ENCODE results near the gene NUBPL. TPM values are rescaled to one million over a fixed set of nuclear protein-coding genes. Genes with fewer than 3 reads are reported as not detected.

Gene NUBPL
- polyA plus RNA-seq, 1 donor (not counting 4 experiments of a cell fraction or from before 2014, with no cell fraction given), result 18.8 TPM

DNA sequence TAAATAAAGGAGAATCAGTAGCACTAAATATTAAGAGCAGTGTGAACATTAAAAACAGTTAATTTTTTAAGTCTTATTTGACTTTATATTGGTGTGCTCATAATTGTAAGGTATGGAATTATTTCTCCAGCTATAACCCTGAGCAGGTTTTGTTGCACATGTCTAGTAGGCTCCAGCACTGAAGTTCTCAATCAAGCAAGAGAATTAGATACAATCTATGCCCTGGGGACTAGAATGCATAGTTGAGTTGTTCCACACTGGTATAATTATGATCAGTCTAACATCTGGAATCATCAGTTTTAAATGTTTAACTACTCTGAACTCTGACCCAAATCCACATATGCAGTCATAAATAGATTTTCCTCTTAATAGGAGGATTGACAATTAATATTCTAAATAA, 258.1 kb downstream of the NUBPL start:
- dilution Hi-C loops (cut with MboI; ENCODE audit: extremely low pct_ligation_motif_present, low sequenced_read_pairs), result no loop called here
- Histone ChIP-seq H3K27ac (ENCODE audit: control insufficient read depth, insufficient read depth, low read length) (no peak overlapping the region), H3K9ac (ENCODE audit: control insufficient read depth, extremely low read depth, insufficient read depth, low read length) (no peak overlapping the region), H3K4me2 (ENCODE audit: control insufficient read depth, extremely low read depth, insufficient read depth, low read depth, low read length) (peak overlapping the region; percentile 52), H3K4me1 (ENCODE audit: control insufficient read depth, extremely low read depth, insufficient read depth, low read length) (peaks cover 14% of the 10 kb centered on the region), H3K27me3 (ENCODE audit: control insufficient read depth, extremely low read depth, insufficient read depth, low read length) (no peaks in the 10 kb centered on the region), H3K36me3 (ENCODE audit: control insufficient read depth in 2 of 2, extremely low read depth in 1 of 2, insufficient read depth in 2 of 2, low read length in 2 of 2) (no peaks in the 10 kb centered on the region), H3K9me3 (ENCODE audit: control insufficient read depth, low read depth, low read length) (no peaks in the 10 kb centered on the region), H4K20me1 (ENCODE audit: control insufficient read depth, extremely low read depth, insufficient read depth, low read length) (no peaks in the 10 kb centered on the region), H2AFZ (ENCODE audit: control insufficient read depth, low read length) (no peak overlapping the region), H3K4me3 (ENCODE audit: control insufficient read depth in 2 of 3, extremely low read depth in 1 of 3, insufficient read depth in 2 of 3, low read depth in 1 of 3, low read length in 3 of 3) (no peak overlapping the region), H3K79me2 (ENCODE audit: control insufficient read depth, insufficient read depth, low read length) (no peaks in the 10 kb centered on the region), H3K9me1 (ENCODE audit: control insufficient read depth, extremely low read depth, insufficient read depth, low read length) (no peaks in the 10 kb centered on the region)
- peak; percentile 69 for FAIRE-seq
- no peak for TF ChIP-seq EZH2 (IDR thresholded peaks at IDR 0.05; ENCODE audit: low read length)
- TF ChIP-seq, protein P1, sequence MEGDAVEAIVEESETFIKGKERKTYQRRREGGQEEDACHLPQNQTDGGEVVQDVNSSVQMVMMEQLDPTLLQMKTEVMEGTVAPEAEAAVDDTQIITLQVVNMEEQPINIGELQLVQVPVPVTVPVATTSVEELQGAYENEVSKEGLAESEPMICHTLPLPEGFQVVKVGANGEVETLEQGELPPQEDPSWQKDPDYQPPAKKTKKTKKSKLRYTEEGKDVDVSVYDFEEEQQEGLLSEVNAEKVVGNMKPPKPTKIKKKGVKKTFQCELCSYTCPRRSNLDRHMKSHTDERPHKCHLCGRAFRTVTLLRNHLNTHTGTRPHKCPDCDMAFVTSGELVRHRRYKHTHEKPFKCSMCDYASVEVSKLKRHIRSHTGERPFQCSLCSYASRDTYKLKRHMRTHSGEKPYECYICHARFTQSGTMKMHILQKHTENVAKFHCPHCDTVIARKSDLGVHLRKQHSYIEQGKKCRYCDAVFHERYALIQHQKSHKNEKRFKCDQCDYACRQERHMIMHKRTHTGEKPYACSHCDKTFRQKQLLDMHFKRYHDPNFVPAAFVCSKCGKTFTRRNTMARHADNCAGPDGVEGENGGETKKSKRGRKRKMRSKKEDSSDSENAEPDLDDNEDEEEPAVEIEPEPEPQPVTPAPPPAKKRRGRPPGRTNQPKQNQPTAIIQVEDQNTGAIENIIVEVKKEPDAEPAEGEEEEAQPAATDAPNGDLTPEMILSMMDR (optimal IDR thresholded peaks at IDR 0.05 in 1 of 3, IDR thresholded peaks at IDR 0.05 in 1 of 3, conservative IDR thresholded peaks at IDR 0.05 in 1 of 3; ENCODE audit: extremely low read depth in 1 of 3, insufficient read depth in 2 of 3, low read length in 3 of 3), result no peak
- DNase-seq (ENCODE audit: low read depth, low spot score), result no peak

DNA sequence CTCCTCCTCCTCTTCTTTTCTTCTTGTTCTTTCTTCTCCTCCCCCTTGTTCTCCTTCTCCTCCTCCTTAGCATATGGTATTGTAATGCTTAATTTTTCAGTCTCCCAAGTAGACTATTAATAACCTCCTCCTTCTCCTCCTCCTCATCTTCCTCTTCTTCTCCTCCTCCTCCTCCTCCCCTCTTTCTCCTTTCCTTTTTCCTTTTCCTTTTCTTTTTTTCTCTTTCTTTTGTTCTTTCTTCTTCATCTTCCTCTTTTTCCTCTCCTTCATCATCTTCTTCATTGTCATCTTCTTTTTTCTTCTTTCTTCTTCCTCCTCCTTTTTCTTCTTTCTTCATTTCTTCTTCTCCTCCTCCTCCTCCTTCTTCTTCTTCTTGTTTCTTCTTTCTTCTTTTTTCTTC, 264.3 kb downstream of the NUBPL start:
- no peaks in the 10 kb centered on the region for H3K36me3 ChIP-seq (ENCODE audit: control insufficient read depth in 2 of 2, extremely low read depth in 1 of 2, insufficient read depth in 2 of 2, low read length in 2 of 2)
- H3K79me2 ChIP-seq (ENCODE audit: control insufficient read depth, insufficient read depth, low read length), result no peaks in the 10 kb centered on the region
- TF ChIP-seq, protein P1 (optimal IDR thresholded peaks at IDR 0.05 in 1 of 3, IDR thresholded peaks at IDR 0.05 in 1 of 3, conservative IDR thresholded peaks at IDR 0.05 in 1 of 3; ENCODE audit: extremely low read depth in 1 of 3, insufficient read depth in 2 of 3, low read length in 3 of 3), result no peak
- no peak for TF ChIP-seq EZH2 (IDR thresholded peaks at IDR 0.05; ENCODE audit: low read length)
- H2AFZ ChIP-seq (ENCODE audit: control insufficient read depth, low read length), result no peak overlapping the region
- H3K27me3 ChIP-seq (ENCODE audit: control insufficient read depth, extremely low read depth, insufficient read depth, low read length), result no peaks in the 10 kb centered on the region
- no peak overlapping the region for H3K4me3 ChIP-seq (ENCODE audit: control insufficient read depth in 2 of 3, extremely low read depth in 1 of 3, insufficient read depth in 2 of 3, low read depth in 1 of 3, low read length in 3 of 3)
- H3K27ac ChIP-seq (ENCODE audit: control insufficient read depth, insufficient read depth, low read length), result no peak overlapping the region
- no peak overlapping the region for H3K4me2 ChIP-seq (ENCODE audit: control insufficient read depth, extremely low read depth, insufficient read depth, low read depth, low read length)
- no peaks in the 10 kb centered on the region for H3K9me1 ChIP-seq (ENCODE audit: control insufficient read depth, extremely low read depth, insufficient read depth, low read length)
- dilution Hi-C loops (cut with MboI; ENCODE audit: extremely low pct_ligation_motif_present, low sequenced_read_pairs), result no loop called here
- no peaks in the 10 kb centered on the region for H4K20me1 ChIP-seq (ENCODE audit: control insufficient read depth, extremely low read depth, insufficient read depth, low read length)
- no peak overlapping the region for H3K9ac ChIP-seq (ENCODE audit: control insufficient read depth, extremely low read depth, insufficient read depth, low read length)
- H3K9me3 ChIP-seq (ENCODE audit: control insufficient read depth, low read depth, low read length), result no peaks in the 10 kb centered on the region
- DNase-seq (ENCODE audit: low read depth, low spot score) (no peak), FAIRE-seq (no peak)
- H3K4me1 ChIP-seq (ENCODE audit: control insufficient read depth, extremely low read depth, insufficient read depth, low read length), result no peaks in the 10 kb centered on the region
